Measurements from ENCODE around the gene SLC9A9.

DNA sequence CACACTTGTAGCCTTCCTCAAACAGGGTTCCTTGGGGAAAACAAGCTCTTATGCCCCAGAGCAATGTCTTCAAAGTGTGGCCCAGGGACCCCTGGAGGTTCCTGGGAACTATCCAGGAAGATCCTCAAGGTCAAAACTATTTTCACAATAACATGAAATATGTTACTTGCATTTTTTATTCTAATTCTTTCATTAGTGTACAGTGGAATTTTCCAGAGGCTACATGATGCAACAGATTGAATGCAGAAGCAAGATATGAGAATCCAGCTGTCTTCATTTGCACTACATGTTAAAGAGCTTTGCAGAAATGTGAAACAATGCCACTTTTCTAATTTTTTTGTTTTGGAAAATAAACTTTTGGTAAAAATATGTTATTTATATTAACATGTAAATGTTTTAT is 190.9 kb downstream of the SLC9A9 start:
- TF ChIP-seq, protein P1, sequence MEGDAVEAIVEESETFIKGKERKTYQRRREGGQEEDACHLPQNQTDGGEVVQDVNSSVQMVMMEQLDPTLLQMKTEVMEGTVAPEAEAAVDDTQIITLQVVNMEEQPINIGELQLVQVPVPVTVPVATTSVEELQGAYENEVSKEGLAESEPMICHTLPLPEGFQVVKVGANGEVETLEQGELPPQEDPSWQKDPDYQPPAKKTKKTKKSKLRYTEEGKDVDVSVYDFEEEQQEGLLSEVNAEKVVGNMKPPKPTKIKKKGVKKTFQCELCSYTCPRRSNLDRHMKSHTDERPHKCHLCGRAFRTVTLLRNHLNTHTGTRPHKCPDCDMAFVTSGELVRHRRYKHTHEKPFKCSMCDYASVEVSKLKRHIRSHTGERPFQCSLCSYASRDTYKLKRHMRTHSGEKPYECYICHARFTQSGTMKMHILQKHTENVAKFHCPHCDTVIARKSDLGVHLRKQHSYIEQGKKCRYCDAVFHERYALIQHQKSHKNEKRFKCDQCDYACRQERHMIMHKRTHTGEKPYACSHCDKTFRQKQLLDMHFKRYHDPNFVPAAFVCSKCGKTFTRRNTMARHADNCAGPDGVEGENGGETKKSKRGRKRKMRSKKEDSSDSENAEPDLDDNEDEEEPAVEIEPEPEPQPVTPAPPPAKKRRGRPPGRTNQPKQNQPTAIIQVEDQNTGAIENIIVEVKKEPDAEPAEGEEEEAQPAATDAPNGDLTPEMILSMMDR (IDR thresholded peaks at IDR 0.05; ENCODE audit: low read depth, low read length) = no peak
- no peak for TF ChIP-seq EZH2phosphoT487 (IDR thresholded peaks at IDR 0.05; ENCODE audit: low read depth)
